ENCODE measurements around the gene APBB2.

DNA sequence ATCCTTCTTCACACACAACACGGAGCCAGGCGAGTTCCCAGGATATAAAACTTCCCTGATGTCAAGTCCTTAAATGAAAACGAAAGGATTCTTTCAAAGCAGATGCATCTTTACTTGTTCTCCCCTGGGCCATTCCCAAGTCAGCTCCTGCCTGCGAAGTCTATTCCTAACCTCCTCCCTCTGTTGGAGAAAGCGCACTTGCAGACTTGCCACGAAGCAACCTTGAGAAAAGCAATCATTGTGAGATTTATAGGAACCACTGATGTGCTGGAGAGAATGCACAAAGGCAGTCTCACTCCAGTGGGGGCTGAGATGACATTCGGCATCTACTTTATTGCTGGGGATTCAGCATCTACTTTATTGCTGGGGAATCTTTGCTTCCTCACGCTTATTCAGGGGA, 308.9 kb downstream of the APBB2 start:
- no peak for TF ChIP-seq GATA2 (IDR thresholded peaks at IDR 0.05; ENCODE audit: low read depth, low read length)
- TF ChIP-seq GATA3 (IDR thresholded peaks at IDR 0.05; ENCODE audit: low read depth, low read length) = no peak
